ENCODE measurements around the gene CCDC90B. TPM values are rescaled to one million over a fixed set of nuclear protein-coding genes. Genes with fewer than 3 reads are reported as not detected.

CCDC90B gene
- total and polyA plus RNA-seq, 2 donors (not counting 3 experiments of a cell fraction or from before 2014, with no cell fraction given): 24.3 to 45.8 TPM

DNA sequence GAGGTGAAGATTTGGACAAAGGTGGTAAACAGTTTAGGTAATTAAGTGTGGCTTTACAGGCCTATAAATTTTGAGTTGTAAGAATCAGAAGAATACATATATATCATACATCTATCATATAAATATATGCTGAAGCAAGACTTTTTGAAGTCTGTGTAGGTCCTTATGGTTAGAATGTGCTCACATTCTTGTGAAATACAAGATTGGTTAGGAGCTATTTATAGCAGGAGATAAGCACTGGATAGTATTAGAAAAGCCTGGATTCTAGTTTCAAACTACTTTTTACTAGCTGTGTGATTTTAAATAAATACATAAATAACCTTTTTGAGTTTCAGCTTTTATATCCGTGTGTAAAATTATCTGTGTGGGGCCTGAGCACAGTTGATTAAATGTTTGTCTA is 50.3 kb downstream of the CCDC90B start:
- Histone ChIP-seq H3K4me2 (ENCODE audit: insufficient read depth, low read length) (no peak overlapping the region), H3K27me3 (ENCODE audit: control insufficient read depth in 2 of 2, insufficient read depth in 2 of 2, low read length in 2 of 2) (no peaks in the 10 kb centered on the region), H3K4me3 (replicated peaks in 1 of 3; ENCODE audit: insufficient read depth in 1 of 3, low read depth in 1 of 3, low read length in 3 of 3) (no peak overlapping the region), H3K9me1 (replicated peaks; ENCODE audit: control insufficient read depth, extremely low read depth, insufficient read depth, low read length) (no peaks in the 10 kb centered on the region), H4K20me1 (replicated peaks; ENCODE audit: control insufficient read depth, extremely low read depth, insufficient read depth, low read length) (no peaks in the 10 kb centered on the region), H3K36me3 (ENCODE audit: control insufficient read depth in 2 of 2, extremely low read depth in 1 of 2, insufficient read depth in 2 of 2, low read length in 2 of 2) (no peaks in the 10 kb centered on the region), H3K9ac (replicated peaks; ENCODE audit: extremely low read depth, insufficient read depth, low read length) (no peak overlapping the region), H3K79me2 (ENCODE audit: control insufficient read depth, insufficient read depth, low read length) (no peaks in the 10 kb centered on the region), H2AFZ (ENCODE audit: low read depth, low read length) (no peak overlapping the region), H3K27ac (ENCODE audit: insufficient read depth, low read depth, low read length) (no peak overlapping the region), H3K9me3 (replicated peaks; ENCODE audit: control insufficient read depth, insufficient read depth, low read length) (no peaks in the 10 kb centered on the region), H3K4me1 (ENCODE audit: control insufficient read depth, extremely low read depth, insufficient read depth, low read length) (no peaks in the 10 kb centered on the region)
- ChIA-PET POLR2A (no interaction called here), CTCF (interaction anchor here (0.9 to 2.8 kb wide), 4 partner anchors 10 to 309 kb away, joined by 3 to 12 read pairs (median 7); no protein-coding TSS in a partner anchor)
- intact Hi-C loops (cut with micrococcal nuclease): no loop called here
- DNase-seq (ENCODE audit: low read depth, low spot score) (no peak), FAIRE-seq (no peak)
- dilution Hi-C loops (cut with MboI; ENCODE audit: extremely low pct_ligation_motif_present, low sequenced_read_pairs): no loop called here
- TF ChIP-seq FOS (IDR thresholded peaks at IDR 0.05; ENCODE audit: borderline replicate concordance, insufficient read depth, low read length) (no peak), EZH2 (IDR thresholded peaks at IDR 0.05; ENCODE audit: borderline replicate concordance, low read depth, low read length, severe bottlenecking) (no peak), POLR2AphosphoS5 (IDR thresholded peaks at IDR 0.05; ENCODE audit: insufficient read depth, low read depth, low read length) (no peak), POLR2A (IDR thresholded peaks at IDR 0.05; ENCODE audit: low read depth, low read length) (no peak), JUN (IDR thresholded peaks at IDR 0.05; ENCODE audit: borderline replicate concordance, insufficient read depth, insufficient read length, low read depth) (no peak), MYC (IDR thresholded peaks at IDR 0.05; ENCODE audit: low read depth, low read length) (no peak), GATA2 (IDR thresholded peaks at IDR 0.05; ENCODE audit: insufficient read depth, insufficient read length, low read depth, low read length) (no peak)
- TF ChIP-seq, protein P1, sequence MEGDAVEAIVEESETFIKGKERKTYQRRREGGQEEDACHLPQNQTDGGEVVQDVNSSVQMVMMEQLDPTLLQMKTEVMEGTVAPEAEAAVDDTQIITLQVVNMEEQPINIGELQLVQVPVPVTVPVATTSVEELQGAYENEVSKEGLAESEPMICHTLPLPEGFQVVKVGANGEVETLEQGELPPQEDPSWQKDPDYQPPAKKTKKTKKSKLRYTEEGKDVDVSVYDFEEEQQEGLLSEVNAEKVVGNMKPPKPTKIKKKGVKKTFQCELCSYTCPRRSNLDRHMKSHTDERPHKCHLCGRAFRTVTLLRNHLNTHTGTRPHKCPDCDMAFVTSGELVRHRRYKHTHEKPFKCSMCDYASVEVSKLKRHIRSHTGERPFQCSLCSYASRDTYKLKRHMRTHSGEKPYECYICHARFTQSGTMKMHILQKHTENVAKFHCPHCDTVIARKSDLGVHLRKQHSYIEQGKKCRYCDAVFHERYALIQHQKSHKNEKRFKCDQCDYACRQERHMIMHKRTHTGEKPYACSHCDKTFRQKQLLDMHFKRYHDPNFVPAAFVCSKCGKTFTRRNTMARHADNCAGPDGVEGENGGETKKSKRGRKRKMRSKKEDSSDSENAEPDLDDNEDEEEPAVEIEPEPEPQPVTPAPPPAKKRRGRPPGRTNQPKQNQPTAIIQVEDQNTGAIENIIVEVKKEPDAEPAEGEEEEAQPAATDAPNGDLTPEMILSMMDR (IDR thresholded peaks at IDR 0.05; ENCODE audit: extremely low read depth in 1 of 2, insufficient read depth in 1 of 2, low read depth in 1 of 2, low read length in 2 of 2): no peak
- TF ChIP-seq, protein P2, sequence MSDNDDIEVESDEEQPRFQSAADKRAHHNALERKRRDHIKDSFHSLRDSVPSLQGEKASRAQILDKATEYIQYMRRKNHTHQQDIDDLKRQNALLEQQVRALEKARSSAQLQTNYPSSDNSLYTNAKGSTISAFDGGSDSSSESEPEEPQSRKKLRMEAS (IDR thresholded peaks at IDR 0.05; ENCODE audit: insufficient read depth, insufficient read length): no peak
- BruUV-seq (replicated peaks): no TSS peak
